DOHH2 (cell line): ENCODE data around the gene CXCL10.

Experiments used
- H3F3A ChIP-seq: fragments of 200-600 bp; sonication (generic), shearing (Covaris generic); 2 replicates; pipeline ENCODE4 v1.6.0; 2016; ENCODE audit warnings: antibody characterized with exemption, mild to moderate bottlenecking; ENCODE audit not compliant: control insufficient read depth, insufficient read depth
- H3K27ac ChIP-seq: fragments of 200-600 bp; sonication (generic); 2 replicates; pipeline ENCODE4 v1.5.1; 2014; ENCODE audit warnings: low read depth, mild to moderate bottlenecking, low read length, moderate library complexity
- H3K27me3 ChIP-seq: fragments of 200-600 bp; sonication (generic); 2 replicates; pipeline ENCODE4 v1.6.1; 2014; ENCODE audit warnings: mild to moderate bottlenecking, low read length, mixed read lengths; ENCODE audit not compliant: control insufficient read depth
- H3K36me3 ChIP-seq: fragments of 200-600 bp; sonication (generic); 2 replicates; pipeline ENCODE4 v1.6.1; 2014; ENCODE audit warnings: mild to moderate bottlenecking, low read length, moderate library complexity, mixed read lengths; ENCODE audit not compliant: control insufficient read depth
- H3K4me1 ChIP-seq: fragments of 200-600 bp; sonication (generic); 2 replicates; pipeline ENCODE4 v1.6.1; 2014; ENCODE audit warnings: mild to moderate bottlenecking, low read length, mixed read lengths; ENCODE audit not compliant: control insufficient read depth
- H3K4me2 ChIP-seq: fragments of 200-600 bp; sonication (generic); 2 replicates; pipeline ENCODE4 v1.6.0; 2014; ENCODE audit warnings: mild to moderate bottlenecking, low read length, moderate library complexity
- H3K4me3 ChIP-seq: fragments of 200-600 bp; sonication (generic); 2 replicates; pipeline ENCODE4 v1.5.1; 2014; ENCODE audit warnings: mild to moderate bottlenecking, low read length, mixed read lengths
- H3K79me2 ChIP-seq: fragments of 200-600 bp; sonication (generic); 2 replicates; pipeline ENCODE4 v1.6.1; 2014; ENCODE audit warnings: mild to moderate bottlenecking, low read length, mixed read lengths; ENCODE audit not compliant: control insufficient read depth
- H3K9me2 ChIP-seq: fragments of 200-600 bp; sonication (generic); replicated peaks from 2 replicates; pipeline ENCODE4 v1.6.1; 2014; ENCODE audit warnings: mild to moderate bottlenecking, low read length, mixed read lengths; ENCODE audit not compliant: control insufficient read depth
- H3K9me3 ChIP-seq: fragments of 200-600 bp; sonication (generic); 2 replicates; pipeline ENCODE4 v1.6.1; 2014; ENCODE audit warnings: antibody characterized with exemption, low read length, mixed read lengths; ENCODE audit not compliant: control insufficient read depth, insufficient read depth
- H4K20me1 ChIP-seq: fragments of 200-600 bp; sonication (generic); 2 replicates; pipeline ENCODE4 v1.6.0; 2014; ENCODE audit warnings: low read depth, mild to moderate bottlenecking, antibody characterized with exemption, low read length, moderate library complexity; ENCODE audit not compliant: control insufficient read depth, insufficient read depth
- EZH2phosphoT487 ChIP-seq: fragments of 200-600 bp; sonication (generic); IDR thresholded peaks from 2 replicates; pipeline ENCODE4 v1.6.1; 2017; ENCODE audit warnings: borderline replicate concordance, mild to moderate bottlenecking, antibody characterized with exemption, low read length, moderate library complexity, mixed read lengths
- TF ChIP-seq, protein P1 (sequence below): fragments of 200-600 bp; sonication (generic); IDR thresholded peaks from one replicate; pipeline ENCODE4 v1.5.1; 2014; ENCODE audit warnings: antibody characterized with exemption, mild to moderate bottlenecking, low read depth, low read length; ENCODE audit not compliant: poor library complexity, severe bottlenecking

CXCL10 gene

DNA sequence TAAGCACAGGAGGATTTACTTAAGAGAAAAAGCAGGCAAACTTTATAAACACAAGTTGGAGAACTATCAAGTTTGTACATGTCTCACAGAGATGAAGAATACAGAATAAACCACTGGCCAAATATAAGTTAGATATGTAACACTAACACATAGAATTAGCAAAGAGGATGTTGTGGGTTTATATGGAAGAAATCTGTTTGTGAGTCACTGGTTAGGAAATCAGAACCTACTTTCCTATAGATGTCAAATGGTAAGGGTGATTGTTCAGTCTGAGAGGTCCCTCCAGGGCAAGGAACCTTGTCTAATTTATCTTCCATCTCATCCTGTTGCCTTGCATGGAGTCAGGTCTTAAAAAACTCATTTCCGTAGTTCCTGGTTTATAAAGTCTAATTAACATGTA is 36.5 kb upstream of the CXCL10 start:
- no peak overlapping the region for H3K4me2 ChIP-seq
- H3K27ac ChIP-seq = no peak overlapping the region
- H3K36me3 ChIP-seq = no peaks in the 10 kb centered on the region
- no peaks in the 10 kb centered on the region for H3K9me2 ChIP-seq
- no peaks in the 10 kb centered on the region for H3K9me3 ChIP-seq
- no peaks in the 10 kb centered on the region for H4K20me1 ChIP-seq
- TF ChIP-seq, protein P1, sequence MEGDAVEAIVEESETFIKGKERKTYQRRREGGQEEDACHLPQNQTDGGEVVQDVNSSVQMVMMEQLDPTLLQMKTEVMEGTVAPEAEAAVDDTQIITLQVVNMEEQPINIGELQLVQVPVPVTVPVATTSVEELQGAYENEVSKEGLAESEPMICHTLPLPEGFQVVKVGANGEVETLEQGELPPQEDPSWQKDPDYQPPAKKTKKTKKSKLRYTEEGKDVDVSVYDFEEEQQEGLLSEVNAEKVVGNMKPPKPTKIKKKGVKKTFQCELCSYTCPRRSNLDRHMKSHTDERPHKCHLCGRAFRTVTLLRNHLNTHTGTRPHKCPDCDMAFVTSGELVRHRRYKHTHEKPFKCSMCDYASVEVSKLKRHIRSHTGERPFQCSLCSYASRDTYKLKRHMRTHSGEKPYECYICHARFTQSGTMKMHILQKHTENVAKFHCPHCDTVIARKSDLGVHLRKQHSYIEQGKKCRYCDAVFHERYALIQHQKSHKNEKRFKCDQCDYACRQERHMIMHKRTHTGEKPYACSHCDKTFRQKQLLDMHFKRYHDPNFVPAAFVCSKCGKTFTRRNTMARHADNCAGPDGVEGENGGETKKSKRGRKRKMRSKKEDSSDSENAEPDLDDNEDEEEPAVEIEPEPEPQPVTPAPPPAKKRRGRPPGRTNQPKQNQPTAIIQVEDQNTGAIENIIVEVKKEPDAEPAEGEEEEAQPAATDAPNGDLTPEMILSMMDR = no peak
- no peak for TF ChIP-seq EZH2phosphoT487
- H3K4me3 ChIP-seq = no peak overlapping the region
- no peaks in the 10 kb centered on the region for H3K4me1 ChIP-seq
- H3K79me2 ChIP-seq = no peaks in the 10 kb centered on the region
- H3F3A ChIP-seq = no peaks in the 10 kb centered on the region
- peaks cover 42% of the 10 kb centered on the region for H3K27me3 ChIP-seq

DNA sequence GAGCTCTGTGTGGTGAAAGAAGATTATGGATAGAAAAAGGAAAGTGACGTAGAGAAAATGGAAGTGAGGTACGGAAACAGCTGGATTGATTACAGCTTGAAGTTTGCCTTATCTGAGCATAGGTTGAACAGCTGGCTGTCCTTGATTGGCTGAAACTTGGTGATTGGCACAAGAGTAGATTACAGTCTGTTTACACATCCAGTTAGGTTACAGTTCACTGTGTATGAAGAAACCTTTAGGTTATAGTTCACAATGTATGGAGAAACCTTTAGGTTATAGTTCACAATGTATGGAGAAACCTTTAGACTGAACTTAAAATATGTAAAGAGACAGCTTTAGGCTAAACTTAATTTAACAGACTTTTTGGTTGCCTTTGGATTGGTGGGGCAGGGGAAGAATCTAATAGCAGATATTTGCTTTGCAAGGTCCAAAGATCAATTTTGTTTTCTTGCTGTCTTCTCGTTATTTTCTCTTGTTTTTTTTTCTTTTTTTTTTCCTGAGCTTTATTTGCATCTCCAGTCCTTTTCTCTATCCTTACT is 35.7 kb upstream of the CXCL10 start:
- Histone ChIP-seq H3K79me2 (no peaks in the 10 kb centered on the region), H3K36me3 (no peaks in the 10 kb centered on the region), H3F3A (no peaks in the 10 kb centered on the region), H3K4me3 (no peak overlapping the region), H4K20me1 (no peaks in the 10 kb centered on the region), H3K4me1 (no peaks in the 10 kb centered on the region), H3K27ac (no peak overlapping the region), H3K9me3 (no peaks in the 10 kb centered on the region), H3K27me3 (peaks cover 43% of the 10 kb centered on the region), H3K4me2 (no peak overlapping the region), H3K9me2 (no peaks in the 10 kb centered on the region)
- no peak for TF ChIP-seq EZH2phosphoT487
- TF ChIP-seq, protein P1 = no peak

DNA sequence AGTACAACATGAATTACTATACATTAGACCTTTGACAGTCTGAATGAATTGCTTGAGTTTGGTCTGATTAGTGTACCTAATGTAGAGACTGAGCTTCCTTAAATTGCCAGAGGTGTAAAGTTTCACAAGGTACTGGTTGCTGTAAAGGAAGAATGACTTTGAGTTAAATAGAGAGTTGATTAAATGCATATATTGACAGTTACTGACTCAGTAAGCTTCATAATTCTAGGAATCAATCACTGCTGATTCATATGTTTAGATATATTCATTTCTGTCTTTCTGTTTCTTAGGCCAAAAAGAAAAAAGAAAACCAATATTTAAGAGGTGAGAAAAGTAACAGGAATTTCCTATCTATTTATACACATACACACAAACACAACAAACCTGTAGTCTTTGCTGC is 35.0 kb upstream of the CXCL10 start:
- Histone ChIP-seq H3K27me3 (peaks cover 48% of the 10 kb centered on the region), H3K27ac (no peak overlapping the region), H3K4me2 (no peak overlapping the region), H3K4me1 (no peaks in the 10 kb centered on the region), H3K9me2 (no peaks in the 10 kb centered on the region), H3K79me2 (no peaks in the 10 kb centered on the region), H4K20me1 (no peaks in the 10 kb centered on the region), H3K9me3 (no peaks in the 10 kb centered on the region), H3K36me3 (no peaks in the 10 kb centered on the region), H3K4me3 (no peak overlapping the region), H3F3A (no peaks in the 10 kb centered on the region)
- TF ChIP-seq, protein P1 = no peak

DNA sequence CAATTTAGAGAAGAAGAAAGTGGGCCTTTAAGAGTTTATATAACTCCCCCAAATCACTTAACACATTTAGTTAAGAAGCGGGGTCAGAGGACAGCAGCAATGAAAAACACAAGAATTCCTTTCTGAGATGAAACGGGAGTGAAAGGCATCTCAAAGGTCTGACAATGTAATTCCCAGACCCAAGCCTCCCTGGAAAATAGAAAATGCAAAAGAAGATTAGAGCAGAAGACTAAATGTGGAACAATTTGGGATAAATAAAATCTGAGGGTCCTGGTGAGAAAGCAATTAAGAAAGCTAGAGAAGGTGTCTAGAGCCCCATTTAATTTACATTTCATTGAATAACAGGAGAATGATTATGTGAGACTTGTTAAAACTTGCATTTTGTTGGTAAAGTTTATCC is 32.1 kb upstream of the CXCL10 start:
- Histone ChIP-seq H3K9me2 (no peaks in the 10 kb centered on the region), H3K36me3 (no peaks in the 10 kb centered on the region), H3K9me3 (no peaks in the 10 kb centered on the region), H3K27ac (no peak overlapping the region), H3K79me2 (no peaks in the 10 kb centered on the region), H3F3A (no peaks in the 10 kb centered on the region), H3K4me1 (no peaks in the 10 kb centered on the region), H3K4me2 (no peak overlapping the region), H4K20me1 (no peaks in the 10 kb centered on the region), H3K4me3 (no peak overlapping the region), H3K27me3 (peaks cover 44% of the 10 kb centered on the region)
- TF ChIP-seq, protein P1 = no peak
- TF ChIP-seq EZH2phosphoT487 = no peak
